GM21515 (cell line): Measurements from ENCODE around the gene PDE6B.
"Not testable (repeated sequence)": the region's sequence is repeated elsewhere in the genome, so short reads cannot be mapped to it uniquely, and the experiment has no call there.

Experiments
- ATAC-seq: cut with Tn5 transposase; IDR thresholded peaks from one replicate; pipeline ENCODE4 v1.9.1; 2021; ENCODE audit not compliant: unreplicated experiment

The PDE6B gene

DNA sequence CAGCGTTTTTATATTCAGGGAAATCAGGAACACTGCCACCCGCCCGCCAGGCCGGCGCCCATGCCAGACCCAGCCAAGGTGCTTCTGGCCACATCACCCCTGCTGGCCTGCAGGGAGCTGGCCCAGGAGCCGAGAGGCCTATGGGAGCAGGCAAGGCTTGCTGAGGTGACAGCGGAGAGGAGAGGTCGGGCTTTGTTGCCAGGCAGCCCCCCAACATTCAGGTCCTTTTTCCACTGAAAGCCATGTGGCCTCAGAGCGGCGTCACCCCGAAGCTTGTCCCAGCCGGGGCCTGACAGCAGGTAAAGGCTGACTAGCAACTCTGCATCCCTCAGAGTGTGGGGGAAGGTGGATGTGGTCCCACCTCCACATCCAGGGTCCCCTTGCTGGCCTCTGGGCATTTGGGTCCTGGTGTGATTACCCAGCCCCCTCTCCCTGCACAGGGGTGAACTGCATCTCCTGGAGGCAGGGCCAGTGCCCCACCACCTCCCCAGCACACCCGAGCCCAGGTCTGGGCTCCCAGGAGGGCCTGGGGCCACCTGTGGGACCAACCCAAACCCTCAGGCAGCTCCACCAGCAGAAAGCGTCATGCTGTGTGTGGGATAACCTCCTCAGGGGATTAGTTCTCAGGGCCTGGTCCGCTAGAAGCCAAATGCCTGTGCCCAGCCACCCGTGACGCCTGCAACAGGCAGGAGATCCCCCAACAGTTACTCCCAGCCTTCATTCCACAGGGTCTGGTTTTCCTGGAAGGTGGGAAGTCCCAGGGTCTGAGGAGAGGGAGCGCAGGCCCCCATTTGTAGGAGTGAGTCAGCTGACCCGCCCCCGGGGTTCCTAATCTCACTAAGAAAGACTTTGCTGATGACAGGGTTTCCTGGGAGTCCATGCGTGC, at the start of gene PDE6B:
TSS of gene PDE6B (plus strand) at position 869 of the 886 bp plus-strand sequence. CDS start 54 bp downstream, outside the sequence.
- ATAC-seq: no peak

DNA sequence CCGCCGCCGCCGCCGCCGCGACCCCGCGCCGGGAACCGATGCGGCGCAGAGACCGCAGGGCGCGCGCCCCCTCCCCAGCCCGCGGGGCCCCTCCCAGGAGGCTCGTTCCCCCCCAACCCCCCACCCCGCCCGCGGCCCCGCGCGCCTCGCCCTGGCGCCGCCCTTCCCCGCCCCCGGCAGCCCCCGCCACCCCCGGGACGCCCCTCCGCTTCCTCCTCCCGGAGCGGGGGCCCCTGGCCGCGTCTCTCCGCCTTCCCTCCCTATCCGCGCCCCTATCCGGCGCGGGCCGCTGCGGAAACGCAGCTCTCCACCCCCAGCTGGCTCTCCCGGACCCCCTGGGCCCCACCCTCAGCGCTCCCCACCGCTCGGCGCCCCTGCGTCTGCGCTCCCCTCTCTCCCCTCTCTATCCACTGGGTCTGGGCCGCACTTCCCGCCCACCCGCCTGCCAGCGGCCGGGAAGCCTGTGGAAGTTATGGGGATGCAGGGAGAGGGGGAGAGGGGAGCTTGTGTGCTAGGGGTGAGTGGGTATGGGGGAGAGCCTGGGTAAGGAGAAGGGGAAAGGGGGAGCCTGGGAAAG, 49.0 kb upstream of the PDE6B start, which contains the start of gene TMEM271:
TSS of gene TMEM271 (minus strand) at position 51 of the 577 bp plus-strand sequence. CDS start 233 bp downstream, outside the sequence.
- ATAC-seq: no peak

DNA sequence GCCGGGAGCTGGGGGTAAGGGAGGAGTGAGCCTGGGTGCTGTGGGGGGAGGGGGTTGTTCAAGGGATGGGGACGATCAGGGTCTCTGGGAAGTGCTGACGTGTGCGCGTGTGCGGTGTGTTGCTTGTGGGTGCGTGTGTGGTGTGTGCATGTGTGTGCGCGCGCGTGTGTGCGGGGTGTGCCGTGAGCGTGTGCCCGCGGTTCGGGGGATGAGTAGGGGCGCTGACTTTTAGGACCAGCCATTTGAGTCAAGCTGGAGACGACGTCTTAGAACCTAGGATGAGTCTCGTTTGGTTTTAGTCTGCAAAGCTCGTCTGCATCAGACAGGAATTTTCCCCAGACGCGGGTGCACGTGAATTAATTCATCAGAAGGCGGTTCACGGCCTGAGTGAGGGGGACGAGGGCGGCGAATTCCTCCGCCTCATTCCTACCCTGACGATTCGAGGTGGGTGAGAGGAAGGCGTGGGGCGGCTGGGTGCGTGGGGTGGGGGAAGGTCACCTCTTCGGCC, 48.3 kb upstream of the PDE6B start:
- ATAC-seq: no peak

DNA sequence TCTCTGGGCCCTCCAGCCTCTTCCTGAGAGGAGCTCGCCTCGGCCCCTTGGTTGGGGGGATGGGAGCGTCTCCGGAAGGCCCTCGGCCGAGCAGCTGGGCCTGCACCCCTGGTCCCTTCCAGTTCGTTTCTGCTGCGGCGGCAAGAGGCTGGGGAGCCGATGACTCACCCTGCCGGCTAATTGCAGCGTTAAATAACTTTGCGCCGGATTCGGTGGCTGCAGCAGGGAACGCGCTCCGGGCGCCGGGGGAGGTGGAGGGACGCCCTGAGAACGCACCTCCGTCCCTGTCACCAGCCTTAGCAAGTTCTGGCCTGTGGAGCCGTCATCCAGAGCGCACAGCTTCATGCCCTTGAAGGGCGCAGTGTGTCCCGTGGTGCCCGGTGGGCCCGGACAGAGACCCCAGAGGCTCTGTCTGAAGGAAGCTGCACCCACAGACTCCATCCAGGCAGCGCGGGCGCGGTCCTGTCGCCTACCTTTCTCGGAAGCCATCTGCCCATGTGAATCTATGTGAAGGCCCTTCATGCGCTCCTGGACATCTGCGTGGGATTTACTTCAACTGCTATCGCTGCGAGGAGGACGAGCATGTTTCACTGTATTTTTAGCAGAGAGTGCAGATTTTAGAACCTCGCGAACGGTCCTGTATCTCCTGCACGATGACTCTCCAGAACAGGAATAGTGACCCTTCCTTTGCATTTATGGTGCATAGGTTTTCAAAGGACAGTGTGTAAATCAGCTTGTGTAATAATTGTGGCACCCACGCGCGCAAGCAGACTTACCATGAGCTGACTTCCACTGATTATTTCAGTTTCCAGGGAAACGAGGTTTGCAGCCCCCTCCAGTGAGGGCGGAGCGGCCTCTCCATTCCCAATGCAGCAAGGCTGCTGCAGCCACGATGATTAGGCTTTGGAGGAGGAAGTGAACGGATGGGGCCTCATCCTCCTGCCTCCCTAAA, 47.6 kb upstream of the PDE6B start:
- no peak for ATAC-seq

DNA sequence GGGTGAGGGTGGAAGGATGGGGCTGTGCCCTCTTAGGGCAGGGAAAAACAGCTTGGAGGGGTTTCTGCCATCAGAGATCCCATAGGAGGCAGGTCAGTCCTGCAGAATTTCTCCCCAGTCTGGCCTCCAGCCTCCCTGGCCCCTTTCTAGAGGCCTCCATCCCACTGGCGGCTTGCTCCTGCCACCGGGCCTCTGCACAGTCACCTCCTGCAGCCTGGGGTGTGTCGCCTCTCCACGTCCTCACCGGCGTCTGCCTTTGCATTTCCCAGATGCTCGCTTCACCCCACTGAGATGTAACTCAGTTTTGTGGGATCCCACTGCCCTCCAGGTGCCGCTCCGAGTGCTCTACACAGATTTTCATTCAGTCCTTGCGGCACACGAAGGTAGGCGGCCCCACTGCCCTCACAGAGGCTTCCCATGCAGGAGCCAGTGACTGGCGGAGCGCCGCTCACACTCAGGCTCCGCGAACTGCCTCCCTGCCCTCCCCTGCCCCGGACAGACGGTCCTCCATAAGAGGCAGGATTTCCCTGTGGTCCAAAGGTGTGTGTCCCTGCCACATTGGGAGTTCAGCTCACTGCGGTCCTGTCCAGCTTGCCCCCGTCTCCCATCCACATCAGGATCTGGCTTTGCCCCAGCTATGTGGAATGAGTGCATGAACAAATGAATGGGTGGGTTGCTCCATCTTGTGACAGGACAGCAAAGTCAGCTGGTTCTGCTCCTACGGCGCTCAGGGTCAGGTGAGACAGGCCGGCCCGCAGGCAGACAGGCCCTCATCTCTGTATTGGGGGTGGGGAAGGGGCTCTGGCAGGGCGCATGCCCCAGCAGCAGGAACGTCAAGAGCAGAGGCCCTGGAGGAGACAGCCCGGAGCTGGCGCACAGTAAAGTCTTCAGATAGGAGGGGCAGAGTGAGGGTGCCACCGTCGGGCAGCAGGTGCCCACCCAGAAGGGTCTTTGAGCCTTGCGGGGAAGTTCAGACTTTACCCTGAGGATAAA, 46.6 kb upstream of the PDE6B start:
- no peak for ATAC-seq

DNA sequence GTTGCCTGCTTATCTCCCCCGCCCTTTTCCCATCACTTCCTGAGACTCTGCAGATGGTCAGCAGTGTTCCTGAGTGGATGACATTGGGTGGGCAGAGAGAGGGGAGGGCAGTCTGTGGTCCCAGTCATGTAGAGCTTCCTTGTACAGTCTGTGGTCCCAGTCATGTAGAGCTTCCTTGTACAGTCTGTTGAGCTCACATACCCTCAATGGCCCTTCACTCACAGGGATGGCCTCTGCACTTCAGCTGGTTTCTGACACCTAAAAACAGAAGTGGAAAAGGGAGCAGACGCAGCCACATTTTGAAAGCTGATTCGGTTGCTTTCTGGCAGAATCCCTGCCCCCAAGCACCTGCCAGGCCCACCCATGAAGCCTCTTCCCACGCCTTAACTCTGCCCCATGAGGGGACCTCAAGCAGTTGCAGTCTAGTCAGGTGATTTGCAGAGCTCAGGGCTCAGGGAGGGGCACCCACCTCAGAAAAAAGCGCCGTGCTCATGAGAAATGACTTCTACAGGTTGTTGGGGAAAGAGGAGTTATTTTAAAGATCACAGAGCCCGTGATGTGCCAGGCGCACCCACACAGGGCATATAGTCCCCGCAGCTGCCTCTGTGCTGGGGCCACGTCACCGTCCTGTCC, 45.7 kb upstream of the PDE6B start:
- ATAC-seq: no peak

DNA sequence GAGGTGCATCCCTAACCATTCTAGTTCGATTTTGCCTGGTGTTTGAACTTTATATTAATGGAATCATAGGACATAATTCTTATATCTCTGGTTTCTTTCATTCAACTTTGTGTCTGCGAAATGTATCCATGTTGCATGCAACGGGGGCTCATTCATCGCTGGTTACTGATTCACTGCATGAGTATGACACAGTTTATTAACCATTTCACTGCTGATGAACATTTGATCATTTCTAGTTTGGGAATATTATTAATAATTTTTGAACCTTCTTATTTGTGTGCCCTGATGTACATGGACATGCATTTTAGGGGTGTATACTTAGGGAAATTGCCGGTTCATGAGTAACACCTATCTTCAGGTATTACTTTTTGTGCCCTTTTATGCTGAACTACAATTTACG, 44.2 kb upstream of the PDE6B start:
- ATAC-seq: no peak

DNA sequence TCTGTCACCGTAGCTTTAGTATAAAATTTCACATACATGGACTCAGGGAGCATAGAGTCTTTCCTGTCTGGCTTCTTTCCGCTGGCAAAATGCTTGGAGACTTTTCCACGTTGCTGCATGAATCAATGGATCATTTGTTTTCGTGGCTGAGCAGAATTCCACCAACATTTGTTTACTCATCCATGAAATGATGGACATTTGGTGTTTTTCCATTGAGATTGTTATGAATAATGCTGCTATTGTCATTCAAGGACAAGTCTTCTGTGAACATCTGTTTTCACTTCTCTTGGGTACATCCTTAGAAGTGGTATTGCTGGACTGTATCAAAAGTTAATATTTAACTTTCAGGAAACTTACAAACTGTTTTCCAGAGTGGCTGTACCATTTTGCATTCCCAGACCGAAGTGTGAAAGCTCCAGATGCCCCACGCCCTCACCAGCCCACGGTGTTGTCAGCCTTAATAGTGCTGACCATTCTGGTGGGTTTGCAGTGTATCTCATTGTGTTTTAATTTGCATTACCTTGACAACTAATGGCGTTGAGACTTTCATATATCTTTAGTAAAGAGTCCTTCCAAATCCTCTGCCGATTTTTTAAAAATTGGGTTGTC, 43.5 kb upstream of the PDE6B start:
- no peak for ATAC-seq

DNA sequence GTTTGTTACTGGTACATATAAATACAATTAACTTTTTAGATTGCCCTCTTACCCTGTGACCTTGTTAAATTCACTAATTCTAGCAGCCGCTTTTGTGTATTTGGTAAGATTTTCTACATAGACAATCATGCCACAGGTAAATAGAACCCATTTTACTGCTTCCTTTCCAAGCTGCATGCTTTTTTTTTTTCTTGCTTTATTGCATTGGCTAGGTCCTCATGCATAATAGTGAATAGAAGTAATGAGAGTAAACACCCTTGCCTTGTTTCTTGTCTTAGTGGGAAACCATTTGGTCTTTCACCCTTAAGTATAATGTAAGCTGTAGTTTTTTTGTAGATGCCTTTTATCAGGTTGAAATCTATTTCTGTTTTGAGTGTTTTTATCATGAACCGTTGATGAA, 41.6 kb upstream of the PDE6B start:
- ATAC-seq: no peak

DNA sequence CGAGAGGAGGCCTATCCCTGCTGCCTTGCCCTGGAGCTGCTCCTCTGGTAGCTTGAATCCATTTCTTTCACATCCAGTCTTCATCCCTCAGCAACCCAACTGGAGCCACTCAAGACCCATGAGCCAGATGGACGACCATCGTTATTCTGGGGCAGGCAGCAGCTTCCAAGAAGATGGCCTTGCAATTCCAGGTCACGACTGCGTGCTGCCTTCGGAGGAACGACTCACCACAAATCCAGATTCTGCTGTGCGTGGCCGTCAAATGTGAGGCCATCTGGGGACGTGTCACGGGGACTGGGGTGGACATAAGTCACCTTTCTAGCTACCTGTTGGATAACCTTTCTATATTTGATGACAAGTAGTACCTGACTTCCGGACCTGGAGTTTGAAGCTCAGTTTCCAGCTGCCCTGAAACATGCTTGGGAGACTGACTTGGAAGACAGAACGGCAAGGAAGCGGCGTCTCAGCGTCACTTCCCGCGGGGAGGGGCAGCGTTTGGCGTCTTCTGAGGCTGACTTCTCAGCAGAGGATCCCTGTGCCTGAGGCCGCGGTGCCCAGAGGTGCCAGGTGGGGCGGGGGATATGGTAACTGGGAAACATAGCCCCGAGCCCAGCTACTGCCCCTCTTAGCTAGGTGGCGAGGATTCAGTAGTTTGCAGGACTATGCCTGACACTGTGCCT, 37.6 kb upstream of the PDE6B start:
- no peak for ATAC-seq

DNA sequence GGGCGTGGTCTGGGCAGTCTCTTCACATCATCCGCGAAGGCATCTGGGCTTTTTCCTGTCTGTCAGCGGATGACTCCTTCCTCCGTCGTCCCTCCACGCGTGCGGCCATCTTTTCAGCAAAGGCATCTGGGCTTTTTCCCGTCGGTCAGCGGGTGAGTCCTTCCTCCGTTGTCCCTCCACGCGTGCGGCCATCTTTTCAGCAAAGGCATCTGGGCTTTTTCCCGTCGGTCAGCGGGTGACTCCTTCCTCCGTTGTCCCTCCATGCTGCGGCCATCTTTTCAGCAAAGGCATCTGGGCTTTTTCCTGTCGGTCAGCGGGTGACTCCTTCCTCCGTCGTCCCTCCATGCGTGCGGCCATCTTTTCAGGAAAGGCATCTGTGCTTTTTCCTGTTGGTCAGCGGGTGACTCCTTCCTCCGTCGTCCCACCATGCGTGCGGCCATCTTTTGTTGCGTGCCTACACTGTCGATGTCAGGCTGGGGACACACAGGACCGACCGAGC, 37.0 kb upstream of the PDE6B start:
- no peak for ATAC-seq

DNA sequence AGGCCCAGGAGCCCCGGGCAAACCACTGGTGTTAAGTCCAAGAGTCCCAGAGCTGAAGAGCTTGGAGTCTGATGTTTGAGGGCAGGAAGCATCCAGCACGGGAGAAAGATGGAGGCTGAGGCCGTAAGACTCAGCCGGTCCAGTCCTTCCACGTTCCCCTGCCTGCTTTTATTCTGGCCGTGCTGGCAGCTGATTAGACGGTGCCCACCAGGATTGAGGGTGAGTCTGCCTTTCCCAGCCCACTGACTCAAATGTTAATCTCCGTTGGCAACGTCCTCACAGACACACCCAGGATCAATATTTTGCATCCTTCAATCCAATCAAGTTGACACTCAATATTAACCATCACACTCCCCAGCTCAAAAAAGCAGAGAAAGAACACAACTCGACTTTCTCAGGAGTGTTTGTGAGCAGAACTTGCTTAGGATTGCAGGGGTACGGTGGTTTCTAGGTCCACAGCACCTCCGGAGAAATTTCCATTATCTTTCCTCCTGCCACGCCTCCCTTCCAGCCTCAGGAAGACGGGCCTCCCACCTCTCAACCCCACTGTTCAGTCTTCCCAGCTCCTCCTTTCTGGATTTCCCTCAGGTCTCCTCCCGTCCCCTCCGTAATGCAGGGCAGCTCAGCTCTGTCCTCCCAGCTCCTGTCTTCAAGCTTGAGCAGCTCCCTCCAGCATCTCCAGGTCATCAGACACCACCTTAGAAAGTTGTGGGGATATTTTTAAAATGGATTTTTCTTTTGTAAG, 36.0 kb upstream of the PDE6B start:
- ATAC-seq: no peak

DNA sequence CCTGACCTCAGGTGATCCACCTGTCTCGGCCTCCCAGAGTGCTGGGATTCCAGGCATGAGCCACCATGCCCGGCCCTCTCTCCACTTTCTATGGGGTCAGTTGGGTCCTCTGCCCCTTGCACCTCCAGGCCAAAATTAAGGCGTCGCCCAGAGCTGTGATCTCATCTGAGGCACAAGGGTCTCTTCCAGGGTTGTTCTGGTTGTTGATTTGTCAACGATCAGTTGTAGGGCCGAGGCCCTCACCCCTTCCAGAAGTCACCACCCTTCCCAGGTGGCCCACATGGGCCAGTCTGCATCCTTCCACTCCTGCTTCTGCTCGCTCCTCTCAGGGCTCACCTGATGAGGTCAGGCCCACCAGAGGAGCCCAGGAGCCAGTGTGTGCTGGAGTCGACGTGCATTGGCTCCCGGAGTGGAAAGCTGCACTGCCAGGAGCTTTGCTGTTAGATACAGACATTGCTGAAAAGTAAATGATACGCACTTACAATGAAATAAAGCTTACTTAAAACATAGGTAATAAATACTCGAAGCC, 35.0 kb upstream of the PDE6B start:
- ATAC-seq: no peak

DNA sequence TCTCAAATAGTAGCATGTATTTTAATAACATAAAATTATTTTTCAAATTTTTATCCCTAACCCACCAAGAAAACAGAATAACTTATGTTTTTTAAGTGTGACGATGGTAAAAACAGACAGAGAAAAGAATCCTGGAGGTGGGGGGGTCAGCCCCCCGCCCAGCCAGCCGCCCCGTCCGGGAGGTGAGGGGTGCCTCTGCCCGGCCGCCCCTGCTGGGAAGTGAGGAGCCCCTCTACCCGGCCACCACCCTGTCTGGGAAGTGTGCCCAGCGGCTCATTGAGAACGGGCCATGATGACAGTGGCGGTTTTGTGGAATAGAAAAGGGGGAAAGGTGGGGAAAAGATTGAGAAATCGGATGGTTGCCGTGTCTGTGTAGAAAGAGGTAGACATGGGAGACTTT, 33.2 kb upstream of the PDE6B start:
- not testable (repeated sequence) for ATAC-seq

DNA sequence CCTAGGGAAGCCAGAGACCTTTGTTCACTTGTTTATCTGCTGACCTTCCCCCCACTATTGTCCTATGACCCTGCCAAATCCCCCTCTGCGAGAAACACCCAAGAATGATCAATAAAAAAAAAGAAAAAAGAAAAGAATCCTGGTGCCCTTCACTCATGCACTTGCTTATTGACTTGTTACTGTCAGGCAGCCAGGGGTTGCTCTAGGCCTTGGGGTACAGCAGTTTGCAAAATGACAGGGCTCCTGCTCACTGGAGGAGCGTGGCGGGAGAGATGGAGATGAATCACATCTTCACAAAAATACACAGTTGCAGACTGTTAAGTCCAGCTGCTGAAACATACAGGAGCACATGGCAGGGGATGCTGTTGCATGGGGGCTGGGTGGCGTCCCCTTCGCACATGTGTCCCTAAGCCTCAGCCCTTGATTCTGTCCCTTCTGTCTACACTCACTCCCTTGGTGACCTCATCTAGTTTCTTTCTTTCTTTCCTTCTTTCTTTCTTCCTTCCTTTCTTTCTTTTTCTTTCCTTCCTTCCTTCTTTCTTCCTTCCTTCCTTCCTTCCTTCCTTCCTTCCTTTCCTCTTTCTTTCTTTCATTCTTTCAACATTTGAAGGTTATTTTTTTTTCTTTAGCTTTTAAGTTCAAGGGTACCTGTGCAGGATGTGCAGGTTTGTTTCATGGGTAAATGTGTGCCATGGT, 32.4 kb upstream of the PDE6B start:
- ATAC-seq: no peak

DNA sequence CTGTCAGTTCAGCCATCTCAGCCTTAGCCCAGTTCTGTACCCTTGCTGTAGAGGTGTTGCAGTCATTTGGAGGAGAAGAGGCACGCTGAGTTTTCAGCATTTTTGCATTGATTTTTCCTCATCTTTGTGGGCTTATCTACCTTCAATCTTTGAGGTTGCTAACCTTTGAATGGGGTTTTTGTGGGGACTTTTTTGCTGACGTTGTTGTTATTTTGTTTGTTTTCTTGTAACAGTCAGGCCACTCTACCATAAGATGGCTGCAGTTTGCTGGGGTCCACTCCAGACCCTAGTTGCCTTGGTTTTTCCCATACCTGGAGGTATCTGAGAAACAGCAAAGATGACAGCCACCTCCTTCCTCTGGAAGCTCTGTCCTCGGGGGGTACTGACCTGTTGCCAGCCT, 26.4 kb upstream of the PDE6B start:
- no peak for ATAC-seq

DNA sequence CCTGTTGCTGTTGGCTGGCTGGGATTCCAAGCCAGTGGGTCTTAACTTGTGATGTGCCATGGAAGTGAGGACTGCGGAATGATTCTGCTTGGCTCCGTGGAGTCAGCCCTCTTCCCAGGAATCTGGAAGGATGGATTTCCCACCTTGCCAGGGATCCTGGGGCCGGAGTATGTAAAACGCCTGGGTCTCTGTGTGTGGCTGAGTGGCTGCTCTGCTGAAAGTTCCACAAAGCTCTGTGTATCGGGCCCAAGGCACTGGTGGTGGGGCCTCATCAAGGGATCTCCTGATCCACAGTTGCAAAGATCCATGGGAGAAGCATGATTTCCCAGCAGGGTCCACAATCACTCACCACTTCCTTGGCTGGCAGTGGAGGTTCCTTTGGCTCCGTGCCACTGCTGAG, 25.2 kb upstream of the PDE6B start:
- ATAC-seq: no peak
